ENCODE results near the gene SST. TPM values are rescaled to one million over a fixed set of nuclear protein-coding genes. Genes with fewer than 3 reads are reported as not detected.

Gene SST
- total RNA-seq, result not detected

- no peaks in the 10 kb centered on the region for H3K9me3 Mint-ChIP-seq
- CTCF ChIA-PET, result interaction anchor here (0.6 to 3.6 kb wide), 3 partner anchors 9 to 351 kb away, joined by 3 to 21 read pairs (median 15); no protein-coding TSS in a partner anchor
- H3K4me3 Mint-ChIP-seq, result no peak within 1 kb of the TSS
- intact Hi-C loops (cut with micrococcal nuclease), result loop anchor here (10.0 kb wide), 1 partner anchor 555 kb away; no protein-coding TSS in a partner anchor
- DNase-seq, result peak; percentile 67
- peaks cover 10% of the 10 kb centered on the region for H3K4me1 Mint-ChIP-seq (ENCODE audit: low read depth)
- no peaks in the 10 kb centered on the region for H3K36me3 Mint-ChIP-seq (ENCODE audit: low read depth)
- peaks cover 63% of the 10 kb centered on the region for H3K27me3 Mint-ChIP-seq (ENCODE audit: low read depth)
- H3K27ac Mint-ChIP-seq, result no peak within 1 kb of the TSS
Observed at GRCh38 chr3:187669675-187670504, at the start of gene SST. Gene SST, minus strand, starts transcription at chr3:187670394. Its CDS starts 103 bp downstream, at chr3:187670291.

GRCh38 chr3:187719628-187720336 lies 49.6 kb upstream of the SST start:
- H3K27ac Mint-ChIP-seq, result no peak overlapping the region
- no peak for DNase-seq
- no peak overlapping the region for H3K4me3 Mint-ChIP-seq
- peaks cover 24% of the 10 kb centered on the region for H3K36me3 Mint-ChIP-seq (ENCODE audit: low read depth)
- H3K9me3 Mint-ChIP-seq, result no peaks in the 10 kb centered on the region
- intact Hi-C loops (cut with micrococcal nuclease), result loop anchor here (10.0 kb wide), 1 partner anchor 605 kb away; no protein-coding TSS in a partner anchor
- H3K27me3 Mint-ChIP-seq (ENCODE audit: low read depth), result no peaks in the 10 kb centered on the region
- H3K4me1 Mint-ChIP-seq (ENCODE audit: low read depth), result no peaks in the 10 kb centered on the region
- CTCF ChIA-PET, result interaction anchor here (0.8 to 7.4 kb wide), 5 partner anchors 15 to 400 kb away, joined by 3 to 62 read pairs (median 4); no protein-coding TSS in a partner anchor

- no peak overlapping the region for H3K4me3 Mint-ChIP-seq
- peaks cover 8% of the 10 kb centered on the region for H3K4me1 Mint-ChIP-seq (ENCODE audit: low read depth)
- H3K36me3 Mint-ChIP-seq (ENCODE audit: low read depth), result peaks cover 15% of the 10 kb centered on the region
- H3K27ac Mint-ChIP-seq, result no peak overlapping the region
- intact Hi-C loops (cut with micrococcal nuclease), result loop anchor here (10.0 kb wide), 1 partner anchor 604 kb away; no protein-coding TSS in a partner anchor
- no peaks in the 10 kb centered on the region for H3K9me3 Mint-ChIP-seq
- CTCF ChIA-PET, result interaction anchor here (0.7 to 7.4 kb wide), 6 partner anchors 12 to 500 kb away, joined by 3 to 62 read pairs (median 4); no protein-coding TSS in a partner anchor
- H3K27me3 Mint-ChIP-seq (ENCODE audit: low read depth), result no peaks in the 10 kb centered on the region
- no peak for DNase-seq
Observed at GRCh38 chr3:187718802-187719201, 48.6 kb upstream of the SST start.

GRCh38 chr3:187717572-187717971 lies 47.4 kb upstream of the SST start:
- H3K9me3 Mint-ChIP-seq, result no peaks in the 10 kb centered on the region
- H3K4me1 Mint-ChIP-seq (ENCODE audit: low read depth), result peaks cover 9% of the 10 kb centered on the region
- no peaks in the 10 kb centered on the region for H3K27me3 Mint-ChIP-seq (ENCODE audit: low read depth)
- no peak for DNase-seq
- H3K4me3 Mint-ChIP-seq, result no peak overlapping the region
- CTCF ChIA-PET, result interaction anchor here (1.6 to 7.4 kb wide), 3 partner anchors 14 to 101 kb away, joined by 3 to 62 read pairs (median 33); partner anchors contain the start of gene RTP2
- H3K27ac Mint-ChIP-seq, result no peak overlapping the region
- peaks cover 10% of the 10 kb centered on the region for H3K36me3 Mint-ChIP-seq (ENCODE audit: low read depth)
- intact Hi-C loops (cut with micrococcal nuclease), result loop anchor here (10.0 kb wide), 1 partner anchor 603 kb away; no protein-coding TSS in a partner anchor

- no peaks in the 10 kb centered on the region for H3K9me3 Mint-ChIP-seq
- H3K27me3 Mint-ChIP-seq (ENCODE audit: low read depth), result no peaks in the 10 kb centered on the region
- DNase-seq, result peak; percentile 88
- H3K27ac Mint-ChIP-seq, result no peak overlapping the region
- H3K4me3 Mint-ChIP-seq, result no peak overlapping the region
- intact Hi-C loops (cut with micrococcal nuclease), result loop anchor here (1.0 to 10.0 kb wide), 5 partner anchors 35 to 600 kb away; no protein-coding TSS in a partner anchor
- H3K36me3 Mint-ChIP-seq (ENCODE audit: low read depth), result no peaks in the 10 kb centered on the region
- CTCF ChIA-PET, result interaction anchor here (0.5 to 7.4 kb wide), 12 partner anchors 8 to 809 kb away, joined by 3 to 62 read pairs (median 4); partner anchors contain the start of gene RTP2
- H3K4me1 Mint-ChIP-seq (ENCODE audit: low read depth), result peaks cover 9% of the 10 kb centered on the region
Observed at GRCh38 chr3:187714404-187714979, 44.3 kb upstream of the SST start.

- H3K27me3 Mint-ChIP-seq (ENCODE audit: low read depth), result no peaks in the 10 kb centered on the region
- peaks cover 9% of the 10 kb centered on the region for H3K4me1 Mint-ChIP-seq (ENCODE audit: low read depth)
- CTCF ChIA-PET, result interaction anchor here (0.6 to 7.4 kb wide), 8 partner anchors 9 to 400 kb away, joined by 3 to 62 read pairs (median 9); partner anchors contain the start of gene RTP2
- intact Hi-C loops (cut with micrococcal nuclease), result loop anchor here (10.0 kb wide), 1 partner anchor 599 kb away; no protein-coding TSS in a partner anchor
- no peaks in the 10 kb centered on the region for H3K9me3 Mint-ChIP-seq
- H3K27ac Mint-ChIP-seq, result no peak overlapping the region
- no peaks in the 10 kb centered on the region for H3K36me3 Mint-ChIP-seq (ENCODE audit: low read depth)
- H3K4me3 Mint-ChIP-seq, result no peak overlapping the region
- peak; percentile 26 for DNase-seq
Observed at GRCh38 chr3:187713504-187713903, 43.3 kb upstream of the SST start.

GRCh38 chr3:187709155-187709554 lies 39.0 kb upstream of the SST start:
- H3K9me3 Mint-ChIP-seq, result no peaks in the 10 kb centered on the region
- intact Hi-C loops (cut with micrococcal nuclease), result no loop called here

GRCh38 chr3:187708696-187709095 lies 38.5 kb upstream of the SST start:
- H3K27ac Mint-ChIP-seq, result no peak overlapping the region
- no peaks in the 10 kb centered on the region for H3K4me1 Mint-ChIP-seq (ENCODE audit: low read depth)
- H3K27me3 Mint-ChIP-seq (ENCODE audit: low read depth), result no peaks in the 10 kb centered on the region
- H3K9me3 Mint-ChIP-seq, result no peaks in the 10 kb centered on the region
- CTCF ChIA-PET, result interaction anchor here (0.7 to 0.8 kb wide), 2 partner anchors 95 to 391 kb away, joined by 3 to 4 read pairs; no protein-coding TSS in a partner anchor
- no peak for DNase-seq
- no peaks in the 10 kb centered on the region for H3K36me3 Mint-ChIP-seq (ENCODE audit: low read depth)
- H3K4me3 Mint-ChIP-seq, result no peak overlapping the region
- intact Hi-C loops (cut with micrococcal nuclease), result no loop called here

More at GRCh38 chr3:187709155-187709554, 39.0 kb upstream of the SST start:
- no peak overlapping the region for H3K4me3 Mint-ChIP-seq
- peaks cover 4% of the 10 kb centered on the region for H3K4me1 Mint-ChIP-seq (ENCODE audit: low read depth)
- H3K27ac Mint-ChIP-seq, result no peak overlapping the region
- no peak for DNase-seq
- H3K36me3 Mint-ChIP-seq (ENCODE audit: low read depth), result no peaks in the 10 kb centered on the region
- no peaks in the 10 kb centered on the region for H3K27me3 Mint-ChIP-seq (ENCODE audit: low read depth)
- CTCF ChIA-PET, result interaction anchor here (0.8 kb wide), 1 partner anchor 391 kb away, joined by 3 read pairs; no protein-coding TSS in a partner anchor

- Mint-ChIP-seq H3K36me3 (ENCODE audit: low read depth) (no peaks in the 10 kb centered on the region), H3K4me1 (ENCODE audit: low read depth) (no peaks in the 10 kb centered on the region), H3K4me3 (no peak overlapping the region), H3K27ac (no peak overlapping the region), H3K9me3 (no peaks in the 10 kb centered on the region), H3K27me3 (ENCODE audit: low read depth) (no peaks in the 10 kb centered on the region)
- DNase-seq, result no peak
- intact Hi-C loops (cut with micrococcal nuclease), result no loop called here
- CTCF ChIA-PET, result interaction anchor here (1.5 to 7.6 kb wide), 2 partner anchors 8 to 12 kb away, joined by 3 to 33 read pairs; no protein-coding TSS in a partner anchor
Observed at GRCh38 chr3:187706971-187707370, 36.8 kb upstream of the SST start.

GRCh38 chr3:187705164-187705563 lies 35.0 kb upstream of the SST start:
- no peaks in the 10 kb centered on the region for H3K9me3 Mint-ChIP-seq
- no peaks in the 10 kb centered on the region for H3K27me3 Mint-ChIP-seq (ENCODE audit: low read depth)
- H3K4me1 Mint-ChIP-seq (ENCODE audit: low read depth), result no peaks in the 10 kb centered on the region
- H3K27ac Mint-ChIP-seq, result no peak overlapping the region
- no peaks in the 10 kb centered on the region for H3K36me3 Mint-ChIP-seq (ENCODE audit: low read depth)
- intact Hi-C loops (cut with micrococcal nuclease), result no loop called here
- CTCF ChIA-PET, result interaction anchor here (1.1 to 7.6 kb wide), 2 partner anchors 10 to 385 kb away, joined by 3 to 33 read pairs; no protein-coding TSS in a partner anchor
- no peak overlapping the region for H3K4me3 Mint-ChIP-seq
- no peak for DNase-seq

GRCh38 chr3:187702507-187703033 lies 32.4 kb upstream of the SST start, which contains the start of gene RTP2:
Gene RTP2, minus strand, starts transcription at chr3:187702557. Its CDS starts 429 bp downstream, at chr3:187702128.
- no peaks in the 10 kb centered on the region for H3K36me3 Mint-ChIP-seq (ENCODE audit: low read depth)
- H3K4me3 Mint-ChIP-seq, result no peak within 1 kb of the TSS
- no peak for DNase-seq
- intact Hi-C loops (cut with micrococcal nuclease), result no loop called here
- no peaks in the 10 kb centered on the region for H3K27me3 Mint-ChIP-seq (ENCODE audit: low read depth)
- H3K9me3 Mint-ChIP-seq, result no peaks in the 10 kb centered on the region
- CTCF ChIA-PET, result interaction anchor here (1.8 to 7.6 kb wide), 4 partner anchors 12 to 383 kb away, joined by 8 to 33 read pairs (median 16); no protein-coding TSS in a partner anchor
- no peaks in the 10 kb centered on the region for H3K4me1 Mint-ChIP-seq (ENCODE audit: low read depth)
- no peak within 1 kb of the TSS for H3K27ac Mint-ChIP-seq
